GM06990 (cell line): ENCODE results near the gene RSRC1.

ENCODE experiments used
- DNase-seq: peaks from one replicate; pipeline ENCODE4 v3.0.0-alpha.2; 2011; ENCODE audit not compliant: insufficient read length; ENCODE audit errors: extremely low read depth
- H3K27me3 ChIP-seq: replicated peaks from 2 replicates; pipeline ENCODE4 v1.6.0; 2011; ENCODE audit warnings: low read length; ENCODE audit not compliant: control insufficient read depth, insufficient read depth
- H3K36me3 ChIP-seq: 2 replicates; pipeline ENCODE4 v1.5.1; 2011; ENCODE audit warnings: low read length; ENCODE audit not compliant: control insufficient read depth, insufficient read depth
- H3K4me3 ChIP-seq: replicated peaks from 2 replicates; pipeline ENCODE4 v1.5.1; 2011; ENCODE audit warnings: low read depth, mild to moderate bottlenecking, control low read depth, low read length
- TF ChIP-seq, protein P1 (sequence below): IDR thresholded peaks from 2 replicates; pipeline ENCODE4 v1.5.1; 2011; ENCODE audit warnings: low read length, control low read depth, mild to moderate bottlenecking, inconsistent platforms; ENCODE audit not compliant: insufficient read depth, poor library complexity, severe bottlenecking

RSRC1 gene

DNA sequence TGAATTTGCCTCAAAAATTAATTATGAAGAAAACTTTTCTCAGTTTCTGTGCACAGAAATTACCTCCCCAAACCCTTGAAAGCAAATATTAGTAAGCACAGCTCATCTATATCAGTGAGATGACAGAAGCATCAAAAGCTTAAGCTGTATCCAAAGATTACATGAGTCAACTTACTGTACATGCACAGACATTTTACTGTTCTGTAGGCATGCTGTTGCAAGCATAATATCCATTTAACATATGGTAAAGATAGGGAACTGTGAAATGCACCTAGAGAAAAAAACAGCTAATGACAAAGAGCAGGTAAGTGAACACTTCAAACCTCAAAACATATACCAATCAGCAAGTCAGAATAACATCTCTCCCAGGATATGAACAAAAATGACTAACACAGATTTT, 24.5 kb upstream of the RSRC1 start:
- no peak for DNase-seq
- no peaks in the 10 kb centered on the region for H3K36me3 ChIP-seq
- no peak overlapping the region for H3K4me3 ChIP-seq
- no peaks in the 10 kb centered on the region for H3K27me3 ChIP-seq
- TF ChIP-seq, protein P1, sequence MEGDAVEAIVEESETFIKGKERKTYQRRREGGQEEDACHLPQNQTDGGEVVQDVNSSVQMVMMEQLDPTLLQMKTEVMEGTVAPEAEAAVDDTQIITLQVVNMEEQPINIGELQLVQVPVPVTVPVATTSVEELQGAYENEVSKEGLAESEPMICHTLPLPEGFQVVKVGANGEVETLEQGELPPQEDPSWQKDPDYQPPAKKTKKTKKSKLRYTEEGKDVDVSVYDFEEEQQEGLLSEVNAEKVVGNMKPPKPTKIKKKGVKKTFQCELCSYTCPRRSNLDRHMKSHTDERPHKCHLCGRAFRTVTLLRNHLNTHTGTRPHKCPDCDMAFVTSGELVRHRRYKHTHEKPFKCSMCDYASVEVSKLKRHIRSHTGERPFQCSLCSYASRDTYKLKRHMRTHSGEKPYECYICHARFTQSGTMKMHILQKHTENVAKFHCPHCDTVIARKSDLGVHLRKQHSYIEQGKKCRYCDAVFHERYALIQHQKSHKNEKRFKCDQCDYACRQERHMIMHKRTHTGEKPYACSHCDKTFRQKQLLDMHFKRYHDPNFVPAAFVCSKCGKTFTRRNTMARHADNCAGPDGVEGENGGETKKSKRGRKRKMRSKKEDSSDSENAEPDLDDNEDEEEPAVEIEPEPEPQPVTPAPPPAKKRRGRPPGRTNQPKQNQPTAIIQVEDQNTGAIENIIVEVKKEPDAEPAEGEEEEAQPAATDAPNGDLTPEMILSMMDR, result no peak

DNA sequence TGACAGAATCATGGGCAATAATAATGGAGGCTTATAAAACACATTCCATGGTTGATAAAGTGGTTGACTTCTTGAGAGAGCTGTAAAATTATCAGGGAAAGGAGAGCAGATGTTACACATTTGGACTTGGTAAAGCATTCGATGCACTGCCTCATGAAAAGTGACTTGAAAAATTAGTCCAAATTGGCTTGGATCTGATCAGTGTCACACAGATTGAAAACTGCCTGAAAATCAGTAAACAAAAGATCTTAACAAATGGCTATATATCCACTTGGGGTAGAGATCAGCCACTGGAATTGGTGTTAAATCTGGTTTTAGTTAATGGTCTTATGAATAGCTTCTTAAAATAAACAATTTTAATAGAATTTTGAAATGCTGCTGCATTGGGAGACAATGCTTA, 24.0 kb upstream of the RSRC1 start:
- Histone ChIP-seq H3K27me3 (no peaks in the 10 kb centered on the region), H3K4me3 (no peak overlapping the region), H3K36me3 (no peaks in the 10 kb centered on the region)
- DNase-seq, result no peak
- TF ChIP-seq, protein P1, result no peak

DNA sequence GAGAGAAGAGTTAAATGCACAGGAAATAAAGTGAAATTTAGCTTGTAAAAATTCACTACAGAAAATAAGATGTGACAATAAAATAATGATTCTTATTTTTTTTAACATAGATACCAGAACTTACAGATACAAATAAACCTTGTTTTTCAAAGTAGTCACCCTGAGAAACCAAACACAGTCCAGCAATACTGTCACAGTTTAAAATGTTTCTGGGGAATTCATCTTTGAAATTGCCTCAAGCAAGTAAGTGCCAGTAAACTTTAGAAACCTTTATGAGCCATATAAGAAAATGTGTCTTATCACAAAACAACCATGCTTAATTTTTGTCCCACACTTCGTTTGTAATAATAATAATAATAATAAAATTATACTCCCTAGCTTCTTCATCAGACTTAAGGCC, 23.5 kb upstream of the RSRC1 start:
- H3K36me3 ChIP-seq, result no peaks in the 10 kb centered on the region
- no peaks in the 10 kb centered on the region for H3K27me3 ChIP-seq
- no peak overlapping the region for H3K4me3 ChIP-seq
- DNase-seq, result no peak
- TF ChIP-seq, protein P1, result no peak

DNA sequence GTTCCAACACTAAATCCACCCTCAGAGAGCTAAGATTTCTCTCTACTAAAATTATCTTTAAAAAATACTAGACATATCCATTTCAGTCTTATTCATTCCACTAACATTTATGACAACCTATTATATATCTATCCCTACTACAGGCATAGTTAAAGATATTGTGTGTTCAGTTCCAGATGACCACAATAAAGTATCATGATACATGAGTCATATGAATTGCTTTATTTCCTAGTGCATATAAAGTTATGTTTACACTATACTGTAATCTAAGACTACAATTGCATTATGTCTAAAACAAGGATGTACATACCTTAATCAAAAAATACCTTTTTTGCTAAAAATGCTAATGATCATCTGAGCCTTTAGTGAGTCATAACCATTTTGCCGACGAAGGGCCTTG, 23.1 kb upstream of the RSRC1 start:
- TF ChIP-seq, protein P1, result no peak
- H3K36me3 ChIP-seq, result no peaks in the 10 kb centered on the region
- no peak for DNase-seq
- no peak overlapping the region for H3K4me3 ChIP-seq
- H3K27me3 ChIP-seq, result no peaks in the 10 kb centered on the region

DNA sequence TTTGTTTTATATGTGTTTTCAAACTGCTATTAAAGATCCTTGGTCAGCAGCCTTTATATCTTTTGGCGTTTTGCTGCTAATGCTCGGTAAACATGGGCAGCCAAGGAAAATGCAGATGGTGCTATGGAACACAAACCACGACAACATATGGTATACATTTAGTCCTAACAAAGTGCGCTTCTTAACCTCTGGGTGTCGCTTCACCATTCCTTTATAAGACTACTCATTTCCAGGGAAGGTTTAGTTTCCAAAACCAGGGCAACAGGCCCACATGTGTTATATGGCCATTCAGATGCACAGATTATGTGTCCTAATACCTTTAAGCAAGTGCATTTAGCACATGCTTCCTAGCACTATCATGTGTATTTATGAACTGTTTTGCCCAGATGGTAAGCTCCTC, 18.4 kb upstream of the RSRC1 start:
- DNase-seq, result no peak
- Histone ChIP-seq H3K36me3 (no peaks in the 10 kb centered on the region), H3K4me3 (no peak overlapping the region), H3K27me3 (no peaks in the 10 kb centered on the region)
- TF ChIP-seq, protein P1, result peak; percentile 10

DNA sequence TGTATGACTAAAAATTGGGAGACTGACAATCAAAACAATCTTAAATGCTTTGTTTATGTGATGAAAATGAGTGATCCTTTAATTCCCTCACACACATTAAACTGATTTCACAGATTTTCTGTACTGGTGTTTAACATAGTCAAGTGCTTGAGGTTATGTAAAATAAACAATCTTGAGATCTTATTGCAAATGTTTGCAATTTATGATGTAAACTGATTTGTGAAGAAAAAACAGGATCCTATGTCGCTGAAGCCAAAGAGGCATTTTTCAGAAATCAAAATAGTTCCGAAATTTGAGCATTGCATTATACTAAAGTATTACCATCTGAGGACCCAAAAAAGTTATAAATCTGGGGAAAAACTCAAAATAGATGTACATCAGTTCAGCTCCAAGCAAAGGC, 16.4 kb upstream of the RSRC1 start:
- Histone ChIP-seq H3K36me3 (no peaks in the 10 kb centered on the region), H3K4me3 (no peak overlapping the region), H3K27me3 (no peaks in the 10 kb centered on the region)
- no peak for DNase-seq
- TF ChIP-seq, protein P1, result no peak
